ENCODE measurements around the gene NLRP10.

The NLRP10 gene

GRCh38 chr11:7971846-7972245, 6.6 kb upstream of the NLRP10 start:
- no peak for DNase-seq

GRCh38 chr11:7969756-7970646, 4.8 kb upstream of the NLRP10 start:
- no peak for DNase-seq

DNA sequence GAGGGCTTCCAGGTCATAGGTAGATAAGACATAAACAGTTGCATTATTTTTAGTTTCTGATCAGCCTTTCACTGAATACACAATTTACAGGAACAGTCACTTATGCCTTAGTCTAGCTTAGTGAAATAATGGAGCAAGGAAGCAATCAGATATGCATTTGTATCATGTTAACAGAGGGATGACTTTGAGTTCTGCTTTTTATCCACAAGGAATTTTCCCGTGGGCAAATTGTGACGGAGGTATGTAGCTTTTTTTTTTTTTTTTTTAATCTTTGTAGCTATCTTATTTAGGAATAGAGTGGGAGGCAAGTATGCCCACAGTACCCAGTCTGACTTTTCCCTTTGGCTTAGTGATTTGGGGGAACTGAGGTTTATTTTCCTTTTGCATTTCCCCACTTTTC, 3.4 kb upstream of the NLRP10 start:
- no peak for DNase-seq

DNA sequence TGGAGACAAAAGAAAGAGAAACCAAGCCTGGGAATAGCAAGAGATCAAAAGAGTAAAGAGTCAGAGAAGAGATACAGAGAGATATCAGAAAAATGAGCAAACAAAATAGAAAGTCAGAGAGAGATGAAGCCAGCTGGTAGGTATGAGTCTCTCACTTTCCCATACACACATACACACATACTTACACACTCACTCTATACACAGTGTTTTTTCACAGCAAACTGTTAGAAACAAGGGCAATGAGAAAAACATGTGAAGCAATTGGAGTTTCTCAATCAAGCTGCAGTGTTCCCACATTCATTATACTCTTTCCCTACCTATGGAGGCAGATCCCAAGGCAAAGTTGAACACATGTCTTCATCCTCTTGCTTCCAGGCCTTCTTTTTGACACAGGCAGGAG, 2.6 kb upstream of the NLRP10 start:
- DNase-seq = no peak

- DNase-seq = no peak
Observed at GRCh38 chr11:7967097-7967496, 1.9 kb upstream of the NLRP10 start.

- no peak for DNase-seq
Observed at GRCh38 chr11:7964873-7965272, 374 bp downstream of the NLRP10 start.

DNA sequence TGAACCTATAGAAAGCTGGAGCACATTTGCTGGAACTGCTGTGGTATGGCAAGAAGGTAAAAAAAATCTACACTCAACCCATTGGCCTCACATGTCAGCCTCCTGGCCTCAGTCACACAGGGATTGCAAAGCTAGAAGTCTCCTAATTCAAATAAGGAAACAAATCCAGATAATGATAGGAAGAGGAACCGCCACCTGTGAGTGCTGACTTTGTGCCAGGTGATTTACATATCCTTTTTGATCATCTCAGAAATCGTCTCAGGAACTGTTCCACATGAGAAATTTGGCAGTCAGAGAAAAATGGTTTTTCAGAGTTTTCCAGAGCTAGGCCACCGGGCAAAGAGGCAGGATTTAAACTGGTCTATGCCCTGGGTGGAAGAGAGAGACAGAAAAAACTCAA, 986 bp downstream of the NLRP10 start:
- no peak for DNase-seq

GRCh38 chr11:7955191-7955590, 10.1 kb downstream of the NLRP10 start:
- no peak for DNase-seq

GRCh38 chr11:7949934-7950333, 15.3 kb downstream of the NLRP10 start:
- no peak for DNase-seq

- no peak for DNase-seq
Observed at GRCh38 chr11:7944123-7944522, 21.1 kb downstream of the NLRP10 start.

GRCh38 chr11:7941608-7942007, 23.6 kb downstream of the NLRP10 start, which contains the start of gene OR10A3:
TSS of gene OR10A3 (minus strand) at chr11:7941708. CDS start at chr11:7939520, 2,188 bp downstream.
- DNase-seq = no peak

DNA sequence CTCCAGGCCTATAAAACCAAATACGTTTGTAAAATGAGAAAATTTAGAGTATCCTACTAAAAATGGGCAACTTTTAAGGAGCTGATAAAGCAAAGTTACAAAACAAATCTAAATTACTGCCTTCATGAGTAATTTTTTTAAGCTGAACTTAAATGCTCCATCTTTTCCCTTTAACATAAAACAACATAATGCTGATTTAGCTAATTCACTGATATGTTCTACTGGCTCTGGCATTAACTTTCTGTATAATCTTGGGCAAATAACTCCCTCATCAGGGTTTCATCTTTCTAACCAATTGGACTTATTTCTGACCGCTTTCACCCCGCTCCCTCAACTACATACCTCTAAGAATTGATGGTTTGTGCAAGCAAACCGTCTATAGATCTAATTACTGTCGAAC, 24.1 kb downstream of the NLRP10 start:
- no peak for DNase-seq

DNA sequence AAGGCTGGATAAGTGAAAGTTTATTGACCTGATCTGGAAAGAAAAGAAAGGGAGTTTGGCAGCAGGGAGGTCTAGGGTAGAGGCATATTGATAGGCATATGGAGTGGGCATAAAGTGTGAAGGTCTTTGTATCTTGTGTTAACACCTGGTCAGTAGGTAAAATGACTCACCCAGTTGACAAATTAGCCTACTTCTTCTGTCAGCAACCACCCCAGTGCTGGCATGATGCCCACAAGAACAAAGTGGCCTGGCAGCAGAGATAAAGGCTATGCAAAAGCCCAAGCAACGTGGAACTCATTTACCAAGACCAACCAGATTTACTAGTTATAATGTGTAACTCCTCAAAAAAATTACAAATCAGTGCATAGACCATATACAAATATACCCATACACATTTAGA, 28.6 kb downstream of the NLRP10 start:
- DNase-seq = no peak

DNA sequence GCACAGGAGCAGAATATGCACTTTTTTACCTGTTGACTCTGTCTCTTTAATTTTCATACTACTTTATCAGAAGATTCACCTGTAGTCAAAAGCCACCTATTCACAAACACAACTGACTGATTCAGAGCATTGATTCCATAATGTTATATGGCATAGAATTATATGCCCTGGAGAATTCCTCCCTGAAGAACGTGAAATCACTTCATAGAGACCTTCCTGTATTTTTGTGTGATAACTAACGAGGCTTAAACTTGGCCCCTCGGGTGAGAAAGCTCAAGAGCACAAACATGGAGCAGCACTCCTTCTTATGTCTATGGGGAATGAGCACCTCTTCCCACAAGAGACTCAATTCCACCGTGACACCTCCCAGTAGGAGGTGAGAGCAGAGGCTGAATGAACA, 34.1 kb downstream of the NLRP10 start, which contains the start of gene OR10A6:
Gene OR10A6, minus strand, starts transcription at position 101 of the 400 bp plus-strand sequence. CDS start 2,606 bp downstream, outside the sequence.
- no peak for DNase-seq

GRCh38 chr11:7927635-7928034, 37.6 kb downstream of the NLRP10 start:
- no peak for DNase-seq

GRCh38 chr11:7924536-7924935, 40.7 kb downstream of the NLRP10 start:
- no peak for DNase-seq

DNA sequence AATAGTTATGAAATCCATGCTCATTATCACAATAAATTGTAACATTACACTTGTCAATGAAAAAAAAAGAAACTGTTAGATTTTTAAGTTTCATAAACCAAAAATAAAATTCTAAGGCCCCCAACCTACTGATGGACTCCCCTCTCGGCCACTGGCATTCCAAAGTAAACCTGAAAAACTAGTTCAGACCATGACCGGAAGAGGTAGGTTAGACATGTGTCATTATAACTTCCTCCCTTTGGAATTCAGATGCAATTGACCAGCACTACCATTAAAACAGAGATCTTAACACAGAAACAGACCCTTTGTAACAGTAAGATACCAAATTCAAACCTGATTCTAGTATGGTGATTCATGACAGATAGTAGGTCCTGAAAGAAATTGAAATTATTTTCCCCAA, 47.1 kb downstream of the NLRP10 start:
- DNase-seq = no peak
